ENCODE data around the gene KCNJ6. TPM values are rescaled to one million over a fixed set of nuclear protein-coding genes. Genes with fewer than 3 reads are reported as not detected.

Gene KCNJ6
- total and polyA plus RNA-seq, 9 of the 15 experiments (the other 6 are each of a cell fraction or from before 2014, with no cell fraction given) = 0.06 to 0.21 (median 0.13) TPM; not detected in 1

DNA sequence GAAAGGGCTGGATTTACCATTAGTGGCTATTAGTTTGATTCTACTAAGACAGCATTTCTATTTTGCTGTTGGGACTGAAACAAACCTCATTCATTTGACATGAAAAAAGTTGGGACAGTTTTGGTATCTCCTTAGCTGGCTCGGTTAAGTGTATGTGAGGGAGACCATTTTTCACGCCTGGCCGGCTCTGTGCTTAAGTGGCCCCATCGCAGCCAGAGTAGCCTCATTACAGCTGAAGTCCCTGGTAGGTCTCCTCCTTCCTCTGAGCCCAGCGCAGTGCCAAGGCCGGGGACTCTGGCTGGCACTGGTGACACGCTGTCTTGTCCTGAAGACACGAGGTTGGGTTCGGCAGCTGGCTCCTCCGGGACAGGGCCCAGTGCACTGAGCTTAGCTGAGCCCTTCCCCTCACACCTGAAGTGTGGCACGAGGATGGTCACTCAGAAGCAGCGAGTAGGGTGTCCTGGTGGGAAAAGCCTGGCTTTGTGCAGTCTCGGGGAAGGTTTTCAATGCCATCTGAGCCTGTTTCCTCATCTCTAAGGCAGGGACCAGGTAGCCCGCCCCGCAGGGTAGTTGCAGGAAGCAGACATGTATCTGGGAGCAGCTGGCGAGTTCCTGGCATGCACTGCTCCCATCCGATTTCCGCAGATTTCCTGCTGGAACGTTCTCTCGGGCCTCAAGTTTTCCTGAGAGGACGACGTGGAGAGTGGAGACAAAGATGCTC lies 353.2 kb downstream of the KCNJ6 start (continued):
- TF ChIP-seq, protein P1, sequence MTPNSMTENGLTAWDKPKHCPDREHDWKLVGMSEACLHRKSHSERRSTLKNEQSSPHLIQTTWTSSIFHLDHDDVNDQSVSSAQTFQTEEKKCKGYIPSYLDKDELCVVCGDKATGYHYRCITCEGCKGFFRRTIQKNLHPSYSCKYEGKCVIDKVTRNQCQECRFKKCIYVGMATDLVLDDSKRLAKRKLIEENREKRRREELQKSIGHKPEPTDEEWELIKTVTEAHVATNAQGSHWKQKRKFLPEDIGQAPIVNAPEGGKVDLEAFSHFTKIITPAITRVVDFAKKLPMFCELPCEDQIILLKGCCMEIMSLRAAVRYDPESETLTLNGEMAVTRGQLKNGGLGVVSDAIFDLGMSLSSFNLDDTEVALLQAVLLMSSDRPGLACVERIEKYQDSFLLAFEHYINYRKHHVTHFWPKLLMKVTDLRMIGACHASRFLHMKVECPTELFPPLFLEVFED (CRISPR knock-in tag; conservative IDR thresholded peaks at IDR 0.05) = no peak
- TF ChIP-seq ZNF644 (tag; IDR thresholded peaks at IDR 0.05; ENCODE audit: low read depth) (0 out of 2 replicates have a peak, but pooled peaks have one; percentile 3), STAG1 (CRISPR knock-in tag; IDR thresholded peaks at IDR 0.05; ENCODE audit: borderline replicate concordance) (peak; percentile 6; the same call in 1 of the 2 replicates), FOXA3 (CRISPR knock-in tag; conservative IDR thresholded peaks at IDR 0.05 in 1 of 2, IDR thresholded peaks at IDR 0.05 in 1 of 2) (0 out of 4 replicates have a peak, but pooled peaks of 1 of the 2 experiments have one; percentile 46), PHF20 (IDR thresholded peaks at IDR 0.05; ENCODE audit: partially characterized antibody) (no peak), MEF2D (tag; conservative IDR thresholded peaks at IDR 0.05; ENCODE audit: low read depth) (peak; percentile 31; the same call in 1 of the 2 replicates), ETV1 (tag; conservative IDR thresholded peaks at IDR 0.05; ENCODE audit: low read depth) (0 out of 2 replicates have a peak, but pooled peaks have one; percentile 7), SREBF2 (CRISPR knock-in tag; IDR thresholded peaks at IDR 0.05) (peak; percentile 91; the same call in 1 of the 2 replicates)
- TF ChIP-seq, protein P2, sequence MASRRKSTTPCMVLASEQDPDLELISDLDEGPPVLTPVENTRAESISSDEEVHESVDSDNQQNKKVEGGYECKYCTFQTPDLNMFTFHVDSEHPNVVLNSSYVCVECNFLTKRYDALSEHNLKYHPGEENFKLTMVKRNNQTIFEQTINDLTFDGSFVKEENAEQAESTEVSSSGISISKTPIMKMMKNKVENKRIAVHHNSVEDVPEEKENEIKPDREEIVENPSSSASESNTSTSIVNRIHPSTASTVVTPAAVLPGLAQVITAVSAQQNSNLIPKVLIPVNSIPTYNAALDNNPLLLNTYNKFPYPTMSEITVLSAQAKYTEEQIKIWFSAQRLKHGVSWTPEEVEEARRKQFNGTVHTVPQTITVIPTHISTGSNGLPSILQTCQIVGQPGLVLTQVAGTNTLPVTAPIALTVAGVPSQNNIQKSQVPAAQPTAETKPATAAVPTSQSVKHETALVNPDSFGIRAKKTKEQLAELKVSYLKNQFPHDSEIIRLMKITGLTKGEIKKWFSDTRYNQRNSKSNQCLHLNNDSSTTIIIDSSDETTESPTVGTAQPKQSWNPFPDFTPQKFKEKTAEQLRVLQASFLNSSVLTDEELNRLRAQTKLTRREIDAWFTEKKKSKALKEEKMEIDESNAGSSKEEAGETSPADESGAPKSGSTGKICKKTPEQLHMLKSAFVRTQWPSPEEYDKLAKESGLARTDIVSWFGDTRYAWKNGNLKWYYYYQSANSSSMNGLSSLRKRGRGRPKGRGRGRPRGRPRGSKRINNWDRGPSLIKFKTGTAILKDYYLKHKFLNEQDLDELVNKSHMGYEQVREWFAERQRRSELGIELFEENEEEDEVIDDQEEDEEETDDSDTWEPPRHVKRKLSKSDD (conservative IDR thresholded peaks at IDR 0.05; ENCODE audit: low read length) = no peak
- TF ChIP-seq, protein P3, sequence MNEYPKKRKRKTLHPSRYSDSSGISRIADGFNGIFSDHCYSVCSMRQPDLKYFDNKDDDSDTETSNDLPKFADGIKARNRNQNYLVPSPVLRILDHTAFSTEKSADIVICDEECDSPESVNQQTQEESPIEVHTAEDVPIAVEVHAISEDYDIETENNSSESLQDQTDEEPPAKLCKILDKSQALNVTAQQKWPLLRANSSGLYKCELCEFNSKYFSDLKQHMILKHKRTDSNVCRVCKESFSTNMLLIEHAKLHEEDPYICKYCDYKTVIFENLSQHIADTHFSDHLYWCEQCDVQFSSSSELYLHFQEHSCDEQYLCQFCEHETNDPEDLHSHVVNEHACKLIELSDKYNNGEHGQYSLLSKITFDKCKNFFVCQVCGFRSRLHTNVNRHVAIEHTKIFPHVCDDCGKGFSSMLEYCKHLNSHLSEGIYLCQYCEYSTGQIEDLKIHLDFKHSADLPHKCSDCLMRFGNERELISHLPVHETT (CRISPR knock-in tag; conservative IDR thresholded peaks at IDR 0.05 in 1 of 2, IDR thresholded peaks at IDR 0.05 in 1 of 2) = peak in 1 of 2 experiments; percentile 58; a peak in 2 of 4 replicates
- TF ChIP-seq, protein P4, sequence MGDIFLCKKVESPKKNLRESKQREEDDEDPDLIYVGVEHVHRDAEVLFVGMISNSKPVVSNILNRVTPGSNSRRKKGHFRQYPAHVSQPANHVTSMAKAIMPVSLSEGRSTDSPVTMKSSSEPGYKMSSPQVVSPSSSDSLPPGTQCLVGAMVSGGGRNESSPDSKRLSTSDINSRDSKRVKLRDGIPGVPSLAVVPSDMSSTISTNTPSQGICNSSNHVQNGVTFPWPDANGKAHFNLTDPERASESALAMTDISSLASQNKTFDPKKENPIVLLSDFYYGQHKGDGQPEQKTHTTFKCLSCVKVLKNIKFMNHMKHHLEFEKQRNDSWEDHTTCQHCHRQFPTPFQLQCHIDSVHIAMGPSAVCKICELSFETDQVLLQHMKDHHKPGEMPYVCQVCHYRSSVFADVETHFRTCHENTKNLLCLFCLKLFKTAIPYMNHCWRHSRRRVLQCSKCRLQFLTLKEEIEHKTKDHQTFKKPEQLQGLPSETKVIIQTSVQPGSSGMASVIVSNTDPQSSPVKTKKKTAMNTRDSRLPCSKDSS (IDR thresholded peaks at IDR 0.05; ENCODE audit: low read depth, partially characterized antibody) = no peak
- TF ChIP-seq, protein P5, sequence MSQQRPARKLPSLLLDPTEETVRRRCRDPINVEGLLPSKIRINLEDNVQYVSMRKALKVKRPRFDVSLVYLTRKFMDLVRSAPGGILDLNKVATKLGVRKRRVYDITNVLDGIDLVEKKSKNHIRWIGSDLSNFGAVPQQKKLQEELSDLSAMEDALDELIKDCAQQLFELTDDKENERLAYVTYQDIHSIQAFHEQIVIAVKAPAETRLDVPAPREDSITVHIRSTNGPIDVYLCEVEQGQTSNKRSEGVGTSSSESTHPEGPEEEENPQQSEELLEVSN (IDR thresholded peaks at IDR 0.05; ENCODE audit: borderline replicate concordance in 1 of 2, extremely low read depth in 1 of 2, insufficient read depth in 1 of 2, insufficient read length in 1 of 2, low read depth in 1 of 2, low read length in 1 of 2, poor library complexity in 1 of 2, severe bottlenecking in 1 of 2) = peak; percentile 25 to 57

Data from K562 (cell line).